GM12878 (cell line): ENCODE data around the gene FNDC11. TPM values are rescaled to one million over a fixed set of nuclear protein-coding genes. Genes with fewer than 3 reads are reported as not detected.

Experiments used
- ATAC-seq: fragments of 200-7000 bp; cut with Tn5 transposase; 3 replicates; pipeline ENCODE4 v1.9.1; 2020; ENCODE audit warnings: mild to moderate bottlenecking, moderate library complexity
- BruUV-seq: library from RNA; stranded (reverse); fragments of 400-500 nt; replicated peaks from 2 replicates; lab custom pipeline; 2021; lab: Mats Ljungman, UMichigan
- CTCF ChIA-PET: fragments of 300-600 bp; sonication (Branson Sonifier 250); formaldehyde crosslinking; extraction: SDS; loops from one replicate; lab custom pipeline; 2021; ENCODE audit warnings: inconsistent platforms; lab: Yijun Ruan, JAX
- POLR2A ChIA-PET: fragments of 350-600 bp; formaldehyde crosslinking; extraction: SDS; loops from one replicate; lab custom pipeline; 2021; ENCODE audit warnings: inconsistent platforms; lab: Charles Lee
- RAD21 ChIA-PET: fragments of 300-600 bp; sonication (Branson Sonifier 250); formaldehyde crosslinking; loops from one replicate; lab custom pipeline; 2023; ENCODE audit warnings: antibody characterized with exemption; ENCODE audit not compliant: unreplicated experiment; lab: Charles Lee
- SMC1A ChIA-PET: fragments of 300-600 bp; sonication (Branson Sonifier 250); formaldehyde crosslinking; loops from one replicate; lab custom pipeline; 2023; ENCODE audit not compliant: unreplicated experiment, uncharacterized antibody; lab: Charles Lee
- DNase-seq: peaks from one replicate; pipeline ENCODE4 v3.0.0-alpha.2; 2011; ENCODE audit warnings: low read depth, low spot score
- FAIRE-seq: peaks from 3 replicates; lab custom pipeline; 2011; peaks lifted over from hg19 to GRCh38; lab: Jason Lieb, UNC
- H2AFZ ChIP-seq: 2 replicates; pipeline ENCODE4 v1.6.0; 2011; ENCODE audit warnings: low read depth, low read length, control low read depth; ENCODE audit not compliant: control insufficient read depth
- H3K27ac ChIP-seq: 2 replicates; pipeline ENCODE4 v1.5.1; 2011; ENCODE audit warnings: control low read depth; ENCODE audit not compliant: control insufficient read depth, insufficient read depth
- H3K27me3 ChIP-seq, 2 experiments: replicated peaks in 1 of 2; 2 replicates each; pipeline versions ENCODE4 v1.6.0 to v1.6.1; 2011; ENCODE audit warnings: low read length in 1 of 2; ENCODE audit not compliant: control insufficient read depth in 2 of 2, insufficient read depth in 2 of 2
- H3K36me3 ChIP-seq, 2 experiments: 2 replicates each; pipeline ENCODE4 v1.5.1; 2011; ENCODE audit warnings: low read length in 1 of 2; ENCODE audit not compliant: control insufficient read depth in 2 of 2, insufficient read depth in 2 of 2
- H3K4me1 ChIP-seq: 2 replicates; pipeline ENCODE4 v1.6.1; 2011; ENCODE audit warnings: mild to moderate bottlenecking, low read length, moderate library complexity, mixed read lengths; ENCODE audit not compliant: control insufficient read depth, insufficient read depth
- H3K4me2 ChIP-seq: 2 replicates; pipeline ENCODE4 v1.6.0; 2011; ENCODE audit warnings: control low read depth; ENCODE audit not compliant: control insufficient read depth, insufficient read depth
- H3K4me3 ChIP-seq: fragments of 200-600 bp; sonication (generic); 2 replicates; pipeline ENCODE4 v1.5.1; 2016
- H3K79me2 ChIP-seq: 2 replicates; pipeline ENCODE4 v1.6.0; 2011; ENCODE audit warnings: low read length; ENCODE audit not compliant: control insufficient read depth, insufficient read depth
- H3K9ac ChIP-seq: 2 replicates; pipeline ENCODE4 v1.8.0; 2011; ENCODE audit warnings: low read length, control low read depth, mixed read lengths; ENCODE audit not compliant: control insufficient read depth, insufficient read depth
- H3K9me3 ChIP-seq: replicated peaks from 3 replicates; pipeline ENCODE4 v1.5.1; 2011; ENCODE audit warnings: mild to moderate bottlenecking, low read length; ENCODE audit not compliant: control insufficient read depth, insufficient read depth
- H4K20me1 ChIP-seq: 2 replicates; pipeline ENCODE4 v1.6.0; 2011; ENCODE audit not compliant: control insufficient read depth, insufficient read depth
- CBX3 ChIP-seq: fragments of 200-600 bp; sonication (generic); IDR thresholded peaks from 2 replicates; pipeline ENCODE4 v1.6.1; 2016; ENCODE audit warnings: low read depth, borderline replicate concordance
- CHD1 ChIP-seq: IDR thresholded peaks from 2 replicates; pipeline ENCODE4 v1.6.1; 2012; ENCODE audit warnings: low read depth, low read length, improper control_type of control experiment
- HDAC2 ChIP-seq: fragments of 200-600 bp; sonication (generic); IDR thresholded peaks from 2 replicates; pipeline ENCODE4 v1.6.1; 2017
- IKZF1 ChIP-seq: fragments of 450-650 bp; conservative IDR thresholded peaks from 2 replicates; pipeline ENCODE4 v1.6.1; 2017; ENCODE audit warnings: antibody characterized with exemption, mild to moderate bottlenecking
- MYB ChIP-seq: fragments of 150-350 bp; IDR thresholded peaks from 2 replicates; pipeline ENCODE4 v1.6.1; 2014; ENCODE audit warnings: mild to moderate bottlenecking, low read depth, low read length, borderline replicate concordance
- POLR2A ChIP-seq: IDR thresholded peaks from 2 replicates; pipeline ENCODE4 v1.6.1; 2011; ENCODE audit warnings: low read depth, mild to moderate bottlenecking, low read length
- SP1 ChIP-seq: IDR thresholded peaks from one replicate; pipeline ENCODE4 v1.6.1; 2011; ENCODE audit warnings: low read depth, low read length
- SUZ12 ChIP-seq: fragments of 200-600 bp; sonication (generic); IDR thresholded peaks from one replicate; pipeline ENCODE4 v1.6.1; 2018; ENCODE audit warnings: antibody characterized with exemption, mild to moderate bottlenecking; ENCODE audit not compliant: unreplicated experiment
- TARDBP ChIP-seq: IDR thresholded peaks from 2 replicates; pipeline ENCODE4 v1.6.1; 2016; ENCODE audit warnings: borderline replicate concordance
- WRNIP1 ChIP-seq: IDR thresholded peaks from 2 replicates; pipeline ENCODE4 v1.6.1; 2011; ENCODE audit warnings: low read depth, low read length, improper control_type of control experiment, borderline replicate concordance
- WGBS: methylation state at CpG from one replicate; pipeline ENCODE4 v1.1.6; 2016; ENCODE audit warnings: low lambda C conversion rate; ENCODE audit not compliant: insufficient replicate concordance, insufficient coverage; ENCODE audit errors: missing lambda C conversion rate; 5-methylcytosine and 5-hydroxymethylcytosine counted together
- in situ Hi-C: fragments of 300-500 bp; cut with MboI; formaldehyde crosslinking; loops from 9 replicates; pipeline ENCODE4 v1.14.3; 2018; ENCODE audit warnings: mixed read lengths
- intact Hi-C: fragments of 100-400 bp; cut with micrococcal nuclease; formaldehyde crosslinking; loops from one replicate; pipeline ENCODE4 v1.14.2; 2022; ENCODE audit not compliant: unreplicated experiment
- polyA plus RNA-seq, 11 experiments: library from polyadenylated mRNA; depleted of rRNA in 4 of 11; unstranded in 6 of 11; stranded (reverse) in 5 of 11; fragments of >200 nt; fragmentation: Nextera tagmentation in 4 of 11; fragmentation: Illumina TruSeq in 1 of 11; extraction: Ambion mirVana in 4 of 11; extraction: Trizol in 1 of 11; gene quantifications; 1 replicate in 1 of 11; 2 replicates in 10 of 11; pipeline versions ENCODE4 v1.2.1 to v1.2.3, GENCODE V29; 2011 to 2016; ENCODE audit warnings: inconsistent platforms in 2 of 11, missing spikeins in 2 of 11, low read depth in 1 of 11
- total RNA-seq, 4 experiments: library from RNA; depleted of rRNA in 3 of 4; stranded (reverse); fragments of >200 nt in 3 of 4; fragmentation: Illumina TruSeq in 1 of 4; extraction: Trizol in 1 of 4; gene quantifications; 2 replicates each; pipeline versions ENCODE4 v1.2.1 to v1.2.3, GENCODE V29; 2013 to 2021
- TF ChIP-seq, protein P1 (sequence below): fragments of 450-650 bp; IDR thresholded peaks from 2 replicates; pipeline ENCODE4 v1.6.1; 2017; ENCODE audit warnings: mild to moderate bottlenecking
- TF ChIP-seq, protein P2 (sequence below): IDR thresholded peaks from 2 replicates; pipeline ENCODE4 v1.6.1; 2012; ENCODE audit warnings: low read depth, low read length, improper control_type of control experiment
- TF ChIP-seq, protein P3 (sequence below): IDR thresholded peaks from 2 replicates; pipeline ENCODE4 v1.6.1; 2011; ENCODE audit warnings: low read depth, mild to moderate bottlenecking, low read length, moderate library complexity, borderline replicate concordance; ENCODE audit errors: extremely low read depth
- TF ChIP-seq, protein P4 (sequence below): fragments of 450-650 bp; formaldehyde crosslinking; IDR thresholded peaks from 2 replicates; pipeline ENCODE4 v1.4.0; 2022; ENCODE audit warnings: mild to moderate bottlenecking, moderate library complexity

The FNDC11 gene
- total and polyA plus RNA-seq, 10 of the 15 experiments (the other 5 are each of a cell fraction or from before 2014, with no cell fraction given) = 0.09 to 0.72 (median 0.34) TPM; not detected in 2

DNA sequence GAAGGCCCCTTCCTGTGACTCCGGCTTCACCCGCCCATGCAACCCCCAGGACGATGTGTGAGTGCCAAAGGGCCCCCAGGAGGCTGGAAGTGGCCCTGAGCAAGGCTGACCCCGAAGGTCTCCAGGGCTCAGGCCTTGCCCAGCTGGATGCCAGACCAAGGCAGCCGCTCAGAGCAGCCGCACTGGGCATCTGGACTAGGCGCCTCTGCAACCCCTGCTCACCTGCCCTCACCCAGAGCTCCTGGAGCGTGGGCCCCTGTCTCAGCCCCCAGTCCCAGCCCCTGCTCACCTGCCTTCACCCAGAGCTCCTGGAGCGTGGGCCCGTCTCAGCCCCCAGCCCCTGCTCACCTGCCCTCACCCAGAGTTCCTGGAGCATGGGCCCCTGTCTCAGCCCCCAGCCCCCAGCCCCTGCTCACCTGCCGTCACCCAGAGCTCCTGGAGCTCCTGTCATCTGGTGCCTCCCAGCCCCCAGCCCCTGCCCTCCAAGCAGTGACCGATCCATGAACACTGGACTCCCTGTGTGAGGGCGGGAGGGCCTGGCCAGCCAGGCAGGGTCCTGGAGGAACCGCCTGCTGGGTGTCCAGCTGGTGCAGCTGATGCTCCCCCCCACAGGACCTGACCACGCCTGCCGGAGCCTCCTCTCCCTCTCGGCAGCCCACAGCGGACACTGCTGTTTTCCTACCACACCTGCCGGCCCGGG lies 7.6 kb upstream of the FNDC11 start:
- Histone ChIP-seq H3K4me3 (no peak overlapping the region), H3K27me3 (no peaks in the 10 kb centered on the region; a peak in 1 of 4 replicates), H3K79me2 (no peaks in the 10 kb centered on the region), H3K9ac (no peak overlapping the region), H3K27ac (no peak overlapping the region), H3K4me2 (no peak overlapping the region), H3K9me3 (no peaks in the 10 kb centered on the region), H2AFZ (no peak overlapping the region), H4K20me1 (no peaks in the 10 kb centered on the region), H3K36me3 (no peaks in the 10 kb centered on the region), H3K4me1 (peaks cover 12% of the 10 kb centered on the region; the same call in 1 of the 2 replicates)
- FAIRE-seq = no peak
- in situ Hi-C loops = no loop called here
- ChIA-PET POLR2A (no interaction called here), CTCF (no interaction called here), SMC1A (no interaction called here), RAD21 (interaction anchor here (0.9 kb wide), 1 partner anchor 27 kb away, joined by 3 read pairs; no protein-coding TSS in a partner anchor)
- DNase-seq = no peak
- WGBS = 61% methylated on average over 20 of the region's 20 CpGs
- no peak for ATAC-seq
- no TSS peak for BruUV-seq
- intact Hi-C loops = no loop called here
- TF ChIP-seq, protein P1, sequence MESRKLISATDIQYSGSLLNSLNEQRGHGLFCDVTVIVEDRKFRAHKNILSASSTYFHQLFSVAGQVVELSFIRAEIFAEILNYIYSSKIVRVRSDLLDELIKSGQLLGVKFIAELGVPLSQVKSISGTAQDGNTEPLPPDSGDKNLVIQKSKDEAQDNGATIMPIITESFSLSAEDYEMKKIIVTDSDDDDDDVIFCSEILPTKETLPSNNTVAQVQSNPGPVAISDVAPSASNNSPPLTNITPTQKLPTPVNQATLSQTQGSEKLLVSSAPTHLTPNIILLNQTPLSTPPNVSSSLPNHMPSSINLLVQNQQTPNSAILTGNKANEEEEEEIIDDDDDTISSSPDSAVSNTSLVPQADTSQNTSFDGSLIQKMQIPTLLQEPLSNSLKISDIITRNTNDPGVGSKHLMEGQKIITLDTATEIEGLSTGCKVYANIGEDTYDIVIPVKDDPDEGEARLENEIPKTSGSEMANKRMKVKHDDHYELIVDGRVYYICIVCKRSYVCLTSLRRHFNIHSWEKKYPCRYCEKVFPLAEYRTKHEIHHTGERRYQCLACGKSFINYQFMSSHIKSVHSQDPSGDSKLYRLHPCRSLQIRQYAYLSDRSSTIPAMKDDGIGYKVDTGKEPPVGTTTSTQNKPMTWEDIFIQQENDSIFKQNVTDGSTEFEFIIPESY = no peak
- TF ChIP-seq WRNIP1 (no peak), MYB (no peak), HDAC2 (no peak), IKZF1 (no peak), SP1 (no peak), SUZ12 (no peak), CBX3 (no peak), CHD1 (no peak), POLR2A (no peak), TARDBP (no peak)
- TF ChIP-seq, protein P2, sequence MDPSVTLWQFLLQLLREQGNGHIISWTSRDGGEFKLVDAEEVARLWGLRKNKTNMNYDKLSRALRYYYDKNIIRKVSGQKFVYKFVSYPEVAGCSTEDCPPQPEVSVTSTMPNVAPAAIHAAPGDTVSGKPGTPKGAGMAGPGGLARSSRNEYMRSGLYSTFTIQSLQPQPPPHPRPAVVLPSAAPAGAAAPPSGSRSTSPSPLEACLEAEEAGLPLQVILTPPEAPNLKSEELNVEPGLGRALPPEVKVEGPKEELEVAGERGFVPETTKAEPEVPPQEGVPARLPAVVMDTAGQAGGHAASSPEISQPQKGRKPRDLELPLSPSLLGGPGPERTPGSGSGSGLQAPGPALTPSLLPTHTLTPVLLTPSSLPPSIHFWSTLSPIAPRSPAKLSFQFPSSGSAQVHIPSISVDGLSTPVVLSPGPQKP = no peak
- TF ChIP-seq, protein P3, sequence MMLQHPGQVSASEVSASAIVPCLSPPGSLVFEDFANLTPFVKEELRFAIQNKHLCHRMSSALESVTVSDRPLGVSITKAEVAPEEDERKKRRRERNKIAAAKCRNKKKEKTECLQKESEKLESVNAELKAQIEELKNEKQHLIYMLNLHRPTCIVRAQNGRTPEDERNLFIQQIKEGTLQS = no peak
- TF ChIP-seq, protein P4, sequence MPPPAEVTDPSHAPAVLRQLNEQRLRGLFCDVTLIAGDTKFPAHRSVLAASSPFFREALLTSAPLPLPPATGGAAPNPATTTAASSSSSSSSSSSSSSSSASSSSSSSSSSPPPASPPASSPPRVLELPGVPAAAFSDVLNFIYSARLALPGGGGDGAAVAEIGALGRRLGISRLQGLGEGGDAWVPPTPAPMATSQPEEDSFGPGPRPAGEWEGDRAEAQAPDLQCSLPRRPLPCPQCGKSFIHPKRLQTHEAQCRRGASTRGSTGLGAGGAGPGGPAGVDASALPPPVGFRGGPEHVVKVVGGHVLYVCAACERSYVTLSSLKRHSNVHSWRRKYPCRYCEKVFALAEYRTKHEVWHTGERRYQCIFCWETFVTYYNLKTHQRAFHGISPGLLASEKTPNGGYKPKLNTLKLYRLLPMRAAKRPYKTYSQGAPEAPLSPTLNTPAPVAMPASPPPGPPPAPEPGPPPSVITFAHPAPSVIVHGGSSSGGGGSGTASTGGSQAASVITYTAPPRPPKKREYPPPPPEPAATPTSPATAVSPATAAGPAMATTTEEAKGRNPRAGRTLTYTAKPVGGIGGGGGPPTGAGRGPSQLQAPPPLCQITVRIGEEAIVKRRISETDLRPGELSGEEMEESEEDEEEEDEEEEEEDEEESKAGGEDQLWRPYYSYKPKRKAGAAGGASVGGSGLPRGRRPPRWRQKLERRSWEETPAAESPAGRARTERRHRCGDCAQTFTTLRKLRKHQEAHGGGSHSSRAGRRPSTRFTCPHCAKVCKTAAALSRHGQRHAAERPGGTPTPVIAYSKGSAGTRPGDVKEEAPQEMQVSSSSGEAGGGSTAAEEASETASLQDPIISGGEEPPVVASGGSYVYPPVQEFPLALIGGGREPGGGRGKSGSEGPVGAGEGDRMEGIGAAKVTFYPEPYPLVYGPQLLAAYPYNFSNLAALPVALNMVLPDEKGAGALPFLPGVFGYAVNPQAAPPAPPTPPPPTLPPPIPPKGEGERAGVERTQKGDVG (CRISPR knock-in tag) = no peak
